Measurements from ENCODE around the gene ZPBP2.
"Not testable (repeated sequence)": the region's sequence is repeated elsewhere in the genome, so short reads cannot be mapped to it uniquely, and the experiment has no call there.

ZPBP2 gene, protein sequence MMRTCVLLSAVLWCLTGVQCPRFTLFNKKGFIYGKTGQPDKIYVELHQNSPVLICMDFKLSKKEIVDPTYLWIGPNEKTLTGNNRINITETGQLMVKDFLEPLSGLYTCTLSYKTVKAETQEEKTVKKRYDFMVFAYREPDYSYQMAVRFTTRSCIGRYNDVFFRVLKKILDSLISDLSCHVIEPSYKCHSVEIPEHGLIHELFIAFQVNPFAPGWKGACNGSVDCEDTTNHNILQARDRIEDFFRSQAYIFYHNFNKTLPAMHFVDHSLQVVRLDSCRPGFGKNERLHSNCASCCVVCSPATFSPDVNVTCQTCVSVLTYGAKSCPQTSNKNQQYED

DNA sequence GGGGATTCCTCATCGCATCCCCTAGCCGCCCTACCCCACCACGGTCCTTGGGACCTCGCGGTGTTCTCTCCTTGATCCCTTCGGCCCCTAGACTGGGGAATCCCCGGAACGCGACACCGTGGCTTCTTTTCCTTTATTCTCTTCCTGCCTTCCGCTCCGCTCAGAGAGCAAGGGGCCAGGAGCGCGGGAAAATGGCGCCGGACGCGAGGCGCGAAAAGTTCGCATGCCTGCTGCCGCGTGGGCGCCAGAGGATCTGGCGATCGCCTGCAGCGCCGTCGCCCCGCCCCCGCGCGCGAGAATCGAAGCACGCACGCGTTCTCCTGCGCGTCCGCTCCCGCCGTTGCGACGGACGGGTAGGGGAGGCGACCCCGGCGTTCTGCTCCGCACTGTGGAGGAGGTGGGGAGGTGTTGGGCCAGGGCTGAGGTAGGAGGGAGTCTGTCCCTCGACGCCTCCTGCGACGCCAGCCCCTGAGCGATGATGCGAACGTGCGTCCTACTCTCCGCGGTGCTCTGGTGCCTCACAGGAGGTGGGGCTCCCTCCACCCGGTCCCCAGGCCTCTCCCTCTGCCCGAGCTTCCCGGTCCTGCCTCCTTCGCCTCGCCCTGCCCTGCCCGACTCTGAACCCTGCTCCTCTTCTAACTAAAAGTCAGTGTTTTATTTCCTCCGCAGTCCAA is at the start of gene ZPBP2:
Gene ZPBP2, plus strand, starts transcription at position 323 of the 674 bp plus-strand sequence. Its CDS starts 153 bp downstream, at position 476.
- DNase-seq (ENCODE audit: extremely low read depth in 1 of 2, low read depth in 1 of 2) = no peak

DNA sequence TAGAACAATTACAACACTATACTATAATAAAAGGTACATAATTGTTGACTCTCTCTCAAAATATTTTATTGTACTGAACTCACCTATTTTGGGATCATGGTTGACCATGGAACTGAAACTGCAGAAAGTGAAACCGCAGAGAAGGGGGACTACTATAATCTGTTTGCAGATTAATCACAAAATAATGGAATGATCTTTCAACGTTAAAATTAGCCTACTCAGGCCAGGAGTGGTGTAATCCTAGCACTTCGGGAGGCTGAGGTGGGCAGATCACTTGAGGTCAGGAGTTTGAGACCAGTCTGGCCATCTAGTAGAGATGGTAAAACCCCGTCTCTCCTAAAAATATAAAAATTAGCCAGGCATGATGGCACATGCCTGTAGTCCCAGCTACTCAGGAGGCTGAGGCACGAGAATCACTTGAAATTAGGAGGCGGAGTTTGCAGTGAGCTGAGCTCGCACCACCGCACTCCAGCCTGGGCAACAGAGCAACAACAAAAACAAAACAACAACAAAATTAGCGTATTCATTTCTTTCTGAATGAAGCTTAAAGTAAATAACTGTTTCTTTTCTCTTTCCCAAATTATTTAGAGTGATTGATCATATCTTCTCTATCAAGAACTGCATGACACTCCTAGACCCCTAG is 49.5 kb upstream of the ZPBP2 start:
- no peak for DNase-seq (ENCODE audit: extremely low read depth in 1 of 2, low read depth in 1 of 2)

DNA sequence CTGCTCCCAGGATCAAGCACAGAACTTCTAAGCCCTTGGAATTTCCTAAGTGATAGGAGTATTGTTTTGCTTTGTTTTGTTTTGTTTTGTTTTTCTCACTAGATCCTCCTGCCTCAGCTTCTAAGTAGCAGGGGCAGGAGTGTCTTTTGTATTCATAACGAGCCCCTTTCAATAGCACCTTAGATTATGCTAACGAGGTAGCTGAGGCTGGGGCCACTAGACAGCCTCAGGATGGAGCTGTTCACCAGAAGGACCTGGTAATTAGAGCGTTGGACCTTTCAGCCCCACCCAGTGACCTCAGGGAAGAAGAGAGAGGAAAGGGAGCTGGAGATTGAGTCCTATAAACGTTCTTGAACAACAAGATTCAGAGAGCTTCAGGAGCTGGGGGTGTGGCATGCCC is 47.5 kb upstream of the ZPBP2 start:
- no peak for DNase-seq (ENCODE audit: extremely low read depth in 1 of 2, low read depth in 1 of 2)

DNA sequence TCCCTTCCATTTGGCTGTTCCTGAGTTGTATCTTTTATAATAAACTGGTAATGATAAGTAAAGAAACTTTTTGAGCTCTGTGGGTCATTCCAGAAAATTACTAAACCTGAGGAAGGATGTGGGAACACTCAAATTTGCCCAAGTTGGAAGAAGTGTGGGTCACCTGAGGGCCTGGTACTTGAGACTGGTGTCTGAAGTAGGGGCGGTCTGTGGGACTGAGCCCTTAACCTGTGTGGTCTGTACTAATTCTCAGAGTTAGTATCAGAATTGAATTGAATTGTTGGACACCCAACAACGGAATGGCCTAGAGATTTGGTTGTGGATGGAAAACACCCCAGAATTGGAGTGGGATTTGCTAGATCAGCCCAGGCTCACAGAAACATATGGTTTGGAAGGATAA is 47.0 kb upstream of the ZPBP2 start:
- no peak for DNase-seq (ENCODE audit: extremely low read depth in 1 of 2, low read depth in 1 of 2)

DNA sequence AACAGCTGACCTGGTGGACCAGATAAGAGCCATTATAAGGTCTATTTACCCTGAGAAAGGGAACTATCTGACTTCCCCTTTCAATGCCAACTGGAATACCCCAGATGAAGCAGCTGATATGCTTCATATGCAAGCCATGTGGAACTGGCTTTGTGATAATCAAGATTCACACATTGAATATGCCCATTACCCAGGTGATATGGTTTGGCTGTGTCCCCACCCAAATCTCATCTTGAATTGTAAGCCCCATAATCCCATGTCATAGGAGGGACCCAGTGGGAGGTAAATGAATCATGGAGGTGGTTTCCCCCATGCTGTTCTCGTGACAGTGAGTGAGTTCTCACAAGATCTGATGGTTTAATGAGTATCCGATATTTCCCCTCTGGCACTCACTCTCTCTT is 46.0 kb upstream of the ZPBP2 start:
- no peak for DNase-seq (ENCODE audit: extremely low read depth in 1 of 2, low read depth in 1 of 2)

DNA sequence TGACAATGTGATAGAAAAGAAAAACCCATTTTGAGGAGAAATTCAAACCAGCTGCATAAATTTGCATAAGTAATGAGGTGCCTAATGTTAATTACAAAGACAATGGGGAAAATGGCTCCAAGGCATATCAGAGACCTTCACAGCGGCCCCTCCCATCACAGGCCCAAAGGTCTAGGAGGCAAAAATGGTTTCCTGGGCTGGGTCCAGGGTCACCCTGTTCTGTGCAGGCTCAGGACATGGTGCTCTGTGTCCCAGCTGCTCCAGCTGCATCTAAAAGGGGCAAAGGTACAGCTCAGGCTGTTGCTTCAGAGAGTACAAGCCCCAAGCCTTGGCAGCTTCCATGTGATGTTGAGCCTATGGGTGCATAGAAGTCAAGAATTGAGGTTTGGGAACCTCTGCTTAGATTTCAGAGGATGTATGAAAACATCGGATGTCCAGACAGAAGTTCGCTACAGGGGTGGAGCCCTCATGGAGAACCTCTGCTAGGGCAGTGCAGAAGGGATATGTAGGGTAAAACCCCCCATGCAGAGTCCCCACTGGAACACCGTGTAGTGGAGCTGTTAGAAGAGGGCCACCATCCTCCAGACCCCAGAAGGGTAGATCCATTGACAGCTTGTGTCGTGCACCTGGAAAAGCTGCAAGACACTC is 44.5 kb upstream of the ZPBP2 start:
- no peak for DNase-seq (ENCODE audit: extremely low read depth in 1 of 2, low read depth in 1 of 2)

DNA sequence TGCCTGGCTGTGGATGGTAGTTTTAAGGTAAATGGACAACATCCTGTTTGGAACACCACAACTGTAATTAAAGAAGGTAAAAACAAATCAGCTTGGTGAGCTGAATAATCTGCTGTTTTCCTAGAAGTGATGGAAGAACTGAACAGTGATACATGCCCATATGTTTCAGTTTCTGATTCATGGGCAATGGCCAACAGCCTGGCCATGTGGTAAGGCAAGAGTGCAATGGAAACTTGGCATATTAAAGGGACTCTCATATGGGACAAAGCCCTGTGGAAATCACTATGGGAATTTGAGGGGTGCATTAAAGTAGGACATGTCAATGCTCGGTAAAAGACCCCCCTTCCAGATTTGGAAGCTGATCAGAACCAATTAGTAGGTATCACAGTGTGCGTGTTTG is 41.7 kb upstream of the ZPBP2 start:
- no peak for DNase-seq (ENCODE audit: extremely low read depth in 1 of 2, low read depth in 1 of 2)

DNA sequence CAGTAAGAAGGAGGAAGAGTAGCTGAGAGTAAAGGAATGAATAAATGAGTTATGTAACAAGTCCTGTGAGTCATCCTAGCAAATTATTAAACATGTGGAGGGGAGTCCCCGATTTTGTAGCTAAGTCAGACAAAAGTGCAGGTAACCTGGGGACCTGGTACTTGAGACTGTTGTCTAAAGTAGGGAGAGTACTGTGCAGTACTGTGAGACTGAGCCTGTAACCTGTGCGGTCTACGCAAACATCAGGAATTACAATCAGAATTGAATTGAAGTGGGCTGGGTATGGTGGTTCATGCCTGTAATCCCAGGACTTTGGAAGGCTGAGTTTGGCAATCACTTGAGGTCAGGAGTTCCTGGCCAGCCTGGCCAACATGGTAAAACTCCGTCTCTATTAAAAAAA is 39.6 kb upstream of the ZPBP2 start:
- no peak for DNase-seq (ENCODE audit: extremely low read depth in 1 of 2, low read depth in 1 of 2)

DNA sequence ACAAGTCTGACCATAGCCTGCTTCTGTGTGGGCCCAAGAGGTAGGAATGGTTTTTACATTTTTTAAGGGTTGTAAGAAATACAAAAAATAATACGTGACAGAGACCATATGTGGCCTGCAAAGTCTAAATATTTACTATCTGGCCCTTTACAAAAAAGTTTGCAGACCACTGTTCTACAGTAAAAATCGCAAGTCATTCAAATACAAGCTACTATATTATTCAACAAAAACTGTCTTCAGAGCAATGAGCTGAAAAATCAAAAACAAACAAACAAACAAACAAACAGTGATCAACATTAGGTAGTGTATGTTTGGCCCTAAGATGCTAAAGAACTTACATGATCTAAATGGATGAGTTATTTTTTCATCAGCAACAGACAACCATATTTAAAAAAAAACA is 36.4 kb upstream of the ZPBP2 start:
- DNase-seq (ENCODE audit: extremely low read depth in 1 of 2, low read depth in 1 of 2) = no peak

DNA sequence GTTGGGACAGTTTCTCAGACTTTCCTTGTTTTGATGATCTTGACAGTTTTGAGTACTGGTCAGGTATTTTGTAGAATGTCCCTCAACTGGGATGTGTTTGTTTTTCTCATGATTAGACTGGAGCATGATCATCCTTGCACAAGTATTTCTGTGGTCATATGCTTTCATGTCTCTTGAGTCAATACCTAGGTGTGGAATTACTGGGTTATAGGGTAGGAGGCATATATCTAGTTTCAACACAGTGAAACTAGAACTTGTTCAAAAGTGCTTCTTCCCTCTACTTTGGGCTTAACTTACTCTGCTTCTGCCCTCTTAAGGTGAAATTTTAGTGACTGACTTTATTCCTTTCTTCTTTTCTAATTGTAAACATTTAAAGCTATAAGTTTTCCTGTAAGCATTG is 34.0 kb upstream of the ZPBP2 start:
- no peak for DNase-seq (ENCODE audit: extremely low read depth in 1 of 2, low read depth in 1 of 2)

DNA sequence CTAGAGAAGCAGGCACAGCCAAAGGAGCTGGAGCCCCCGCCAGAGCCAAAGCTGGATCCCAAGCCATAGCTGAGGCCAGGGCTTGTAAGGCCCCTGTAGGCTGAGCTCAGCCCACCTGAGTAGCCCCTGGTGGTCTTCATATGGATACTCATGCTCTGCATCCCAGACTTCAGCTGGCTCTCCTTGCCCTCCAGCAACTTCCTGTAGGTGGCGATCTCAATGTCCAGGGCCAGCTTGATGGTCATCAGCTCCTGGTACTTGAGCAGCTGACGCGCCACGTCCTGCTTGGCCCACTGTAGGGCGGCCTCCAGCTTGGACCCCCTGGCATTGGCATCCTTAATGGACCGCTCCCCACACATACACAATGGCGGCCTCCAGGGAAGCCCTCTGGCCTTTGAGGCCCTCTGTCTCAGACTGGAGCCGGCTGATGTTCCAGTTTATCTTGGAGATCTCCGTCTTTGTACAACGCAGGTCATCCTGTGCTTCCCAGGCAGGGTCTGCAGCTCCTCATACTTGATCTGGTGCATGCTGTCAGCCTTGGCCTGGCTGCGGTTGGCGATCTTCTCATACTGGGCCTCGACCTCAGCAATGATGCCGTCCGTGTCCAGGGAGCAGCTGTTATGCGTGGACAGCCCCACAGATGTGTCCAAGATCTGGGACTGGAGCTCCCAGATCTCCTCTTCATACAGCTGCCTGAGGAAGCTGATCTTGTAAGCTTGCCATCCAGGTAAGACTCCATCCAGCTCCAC is 32.8 kb upstream of the ZPBP2 start:
- no peak for DNase-seq (ENCODE audit: extremely low read depth in 1 of 2, low read depth in 1 of 2)

DNA sequence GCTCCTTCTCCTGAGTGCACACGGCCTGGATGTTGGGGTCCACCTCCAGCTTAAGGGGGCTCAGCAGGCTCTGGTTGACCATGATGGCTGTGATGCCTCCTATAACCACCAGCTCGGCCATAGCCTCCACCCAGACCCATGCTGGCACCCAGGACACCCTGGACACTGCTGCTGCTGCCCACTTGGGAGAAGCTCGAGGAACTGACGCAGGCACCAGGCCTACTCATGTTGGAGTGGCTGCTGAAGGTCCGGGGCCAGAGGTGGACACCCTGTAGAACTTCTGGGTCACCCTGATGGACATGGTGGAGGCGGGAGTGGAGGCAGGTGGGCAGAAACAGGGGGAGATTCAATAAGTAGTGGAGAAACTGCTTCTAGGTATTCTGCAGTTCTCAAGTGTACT is 31.9 kb upstream of the ZPBP2 start:
- DNase-seq (ENCODE audit: extremely low read depth in 1 of 2, low read depth in 1 of 2) = no peak

DNA sequence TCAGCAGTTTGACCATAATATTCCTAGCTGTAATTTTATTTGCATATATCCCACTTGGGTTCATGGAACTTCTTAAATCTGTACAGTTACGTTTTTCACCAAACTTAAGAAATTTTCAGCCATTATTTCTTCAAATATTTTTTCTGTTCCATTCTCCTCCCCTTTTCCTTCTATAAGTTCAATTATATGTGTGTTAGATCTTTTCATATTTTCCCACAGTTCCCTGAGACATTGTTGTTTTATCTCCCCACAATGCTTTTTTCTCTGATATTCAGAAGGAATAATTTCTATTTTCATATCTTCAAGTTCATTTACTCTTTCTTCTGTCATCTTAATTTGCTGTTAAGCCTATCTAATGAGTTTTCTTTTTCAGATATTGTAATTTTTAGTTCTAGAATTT is 29.9 kb upstream of the ZPBP2 start:
- DNase-seq (ENCODE audit: extremely low read depth in 1 of 2, low read depth in 1 of 2) = no peak

DNA sequence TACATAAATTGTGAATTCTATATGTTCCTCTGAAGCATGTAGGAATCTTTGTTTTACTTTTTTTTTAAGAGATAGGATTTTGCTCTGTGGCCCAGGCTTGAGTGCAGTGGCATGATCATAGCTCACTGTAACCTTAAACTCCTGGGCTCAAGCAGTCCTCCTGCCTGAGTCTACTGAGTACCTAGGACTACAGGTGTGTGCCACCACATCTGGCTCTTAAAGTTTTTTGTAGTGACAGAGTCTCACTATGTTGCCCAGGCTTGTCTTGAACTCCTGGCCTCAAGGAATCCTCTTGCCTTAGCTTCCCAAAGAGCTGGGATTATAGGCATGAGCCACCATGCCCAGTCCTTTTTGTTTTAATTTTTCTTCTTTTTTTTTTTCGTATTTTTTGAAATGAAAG is 29.2 kb upstream of the ZPBP2 start:
- no peak for DNase-seq (ENCODE audit: extremely low read depth in 1 of 2, low read depth in 1 of 2)

DNA sequence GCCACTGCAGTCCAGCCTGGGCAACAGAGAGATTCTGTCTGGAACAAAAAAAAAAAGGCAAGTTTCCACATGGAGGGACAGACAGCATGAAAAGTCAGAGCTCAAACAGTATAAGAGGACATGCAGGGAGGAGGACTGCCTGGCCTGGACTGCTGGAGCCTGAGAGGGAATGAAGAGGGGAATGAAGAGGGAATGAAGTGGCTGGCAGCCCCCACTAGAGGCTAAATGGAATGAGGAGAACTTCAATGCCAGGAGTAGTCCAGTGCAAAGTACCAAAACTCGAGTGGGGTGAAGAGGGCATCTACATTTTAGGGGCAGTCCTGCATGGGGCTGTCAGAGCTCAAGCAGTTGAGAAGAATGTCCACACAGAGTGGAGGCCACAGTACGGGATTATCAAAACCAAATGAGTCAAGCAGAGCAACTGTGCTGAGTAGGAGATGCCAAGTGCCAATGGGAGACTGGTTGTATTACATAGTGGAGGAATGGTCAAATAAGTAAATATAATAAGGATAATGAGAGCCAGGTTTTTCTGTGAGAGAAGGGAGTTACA is 26.8 kb upstream of the ZPBP2 start:
- DNase-seq (ENCODE audit: extremely low read depth in 1 of 2, low read depth in 1 of 2) = no peak

DNA sequence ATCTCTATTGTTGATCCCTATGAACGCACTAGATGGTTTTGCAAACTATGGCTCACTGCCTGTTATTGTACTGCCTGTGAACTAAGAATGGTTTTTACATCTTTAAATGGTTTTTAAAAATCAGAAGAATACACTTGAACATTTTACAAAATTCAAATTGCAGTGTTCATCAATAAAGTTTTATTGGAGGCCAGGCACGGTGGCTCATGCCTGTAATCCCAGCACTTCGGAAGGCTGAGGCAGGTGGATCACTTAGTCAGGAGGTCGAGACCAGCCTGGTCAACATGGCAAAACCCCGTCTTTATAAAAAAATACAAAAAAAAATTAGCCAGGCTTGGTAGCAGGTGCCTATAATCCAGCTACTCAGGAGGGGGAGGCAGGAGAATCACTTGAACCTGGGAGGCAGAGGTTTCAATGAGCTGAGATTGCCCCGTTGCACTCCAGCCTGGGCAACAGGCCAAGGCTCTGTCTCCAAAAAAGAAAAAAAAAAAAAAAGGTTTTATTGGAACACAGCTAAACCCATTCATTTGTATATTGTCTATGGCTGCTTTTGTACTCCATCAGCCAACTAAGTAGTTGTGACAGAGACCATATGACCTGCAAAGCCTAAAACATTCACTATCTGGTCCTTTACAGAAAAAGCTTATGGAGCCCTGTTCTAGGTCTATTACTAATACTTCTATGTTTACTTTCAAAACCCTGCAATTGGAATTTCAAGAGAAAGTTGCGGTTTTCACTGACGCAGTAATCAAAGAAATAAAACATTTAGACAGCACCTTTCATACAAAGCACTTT is 22.8 kb upstream of the ZPBP2 start:
- DNase-seq (ENCODE audit: extremely low read depth in 1 of 2, low read depth in 1 of 2) = no peak

DNA sequence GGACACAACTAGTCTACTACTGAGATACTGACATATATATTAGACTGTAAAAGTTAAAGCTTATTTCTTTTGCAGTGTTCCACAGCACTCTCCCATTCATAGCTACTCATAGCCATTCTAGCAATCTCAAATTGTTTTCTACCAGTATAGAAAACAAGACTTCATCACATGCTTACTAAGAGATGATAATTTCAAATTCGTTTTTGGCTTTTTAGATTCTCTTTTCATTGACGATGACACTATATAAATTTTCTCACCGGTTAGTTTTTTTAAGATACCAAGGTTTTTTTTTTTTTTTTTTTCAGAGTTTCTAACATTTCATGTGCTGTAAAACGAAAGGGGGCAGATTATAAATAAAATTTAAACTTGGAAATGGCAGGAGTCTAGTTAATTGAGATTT is 21.8 kb upstream of the ZPBP2 start:
- no peak for DNase-seq (ENCODE audit: extremely low read depth in 1 of 2, low read depth in 1 of 2)

DNA sequence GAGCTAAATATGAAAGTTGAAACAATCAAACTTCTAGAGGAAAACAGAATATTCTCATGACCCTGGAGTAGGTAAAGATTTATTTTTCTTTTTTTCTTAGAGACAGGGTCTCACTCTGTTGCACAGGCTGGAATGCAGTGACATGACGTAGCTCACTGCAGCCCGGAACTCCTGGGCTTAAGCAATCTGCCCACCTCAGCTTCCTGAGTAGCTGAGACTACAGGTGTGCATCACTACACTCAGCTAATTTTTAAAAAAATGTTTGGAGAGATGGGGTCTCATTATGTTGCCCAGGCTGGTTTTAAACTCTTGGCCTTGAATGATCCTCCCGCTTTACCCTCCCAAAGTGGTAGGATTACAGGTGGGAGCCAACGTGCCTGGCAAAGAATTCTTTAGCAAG is 19.4 kb upstream of the ZPBP2 start:
- no peak for DNase-seq (ENCODE audit: extremely low read depth in 1 of 2, low read depth in 1 of 2)

DNA sequence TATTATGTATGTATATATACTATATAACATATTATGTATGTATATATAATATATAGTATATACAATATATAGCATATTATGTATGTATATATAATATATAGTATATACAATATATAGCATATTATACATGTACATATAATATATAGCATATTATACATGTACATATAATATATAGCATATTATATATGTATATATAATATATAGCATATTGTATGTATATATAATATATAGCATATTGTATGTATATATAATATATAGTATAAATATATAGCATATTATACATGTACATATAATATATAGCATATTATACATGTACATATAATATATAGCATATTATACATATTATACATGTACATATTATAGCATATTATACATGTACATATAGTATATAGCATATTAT is 17.8 kb upstream of the ZPBP2 start:
- DNase-seq (ENCODE audit: extremely low read depth in 1 of 2, low read depth in 1 of 2) = not testable (repeated sequence)

DNA sequence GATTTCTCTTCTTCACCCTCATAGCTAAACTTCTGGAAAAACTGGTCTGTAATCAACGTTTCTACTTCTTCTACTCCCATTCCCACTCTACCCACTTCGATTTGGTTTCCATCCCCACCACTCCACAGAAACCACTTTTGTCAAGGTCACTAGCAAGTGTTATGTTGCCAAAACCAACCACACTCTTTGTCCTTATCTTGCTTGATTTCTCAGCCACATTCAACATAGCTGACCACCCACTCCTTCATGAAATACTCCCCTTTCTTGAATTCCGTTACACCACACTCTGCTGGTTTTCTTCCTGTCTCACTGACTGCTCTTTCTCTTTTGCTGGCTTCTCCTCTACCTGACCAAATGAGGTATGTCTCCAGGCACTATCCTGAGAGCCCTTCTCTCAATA is 15.8 kb upstream of the ZPBP2 start:
- DNase-seq (ENCODE audit: extremely low read depth in 1 of 2, low read depth in 1 of 2) = no peak
